Heart right ventricle (tissue), 16 donors: ENCODE data around the gene MTX2. TPM values are rescaled to one million over a fixed set of nuclear protein-coding genes. Genes with fewer than 3 reads are reported as not detected.
"Not testable (repeated sequence)": the region's sequence is repeated elsewhere in the genome, so short reads cannot be mapped to it uniquely, and the experiment has no call there.

ENCODE experiments used
- ATAC-seq, 8 donors: fragments of 200-7000 bp; cut with Tn5 transposase; one replicate each; pipeline ENCODE4 v1.9.1; 2020; ENCODE audit warnings: mild to moderate bottlenecking in 8 of 8, moderate library complexity in 8 of 8, moderate number of reproducible peaks in 1 of 8
- DNase-seq, 2 donors: peaks; one replicate each; pipeline ENCODE4 v3.0.0-alpha.2; 2020
- H3K27ac ChIP-seq, 10 donors: fragments of 200-600 bp; sonication (generic) in 2 of 10; one replicate each; pipeline versions ENCODE4 v1.5.0 to v1.8.0; 2020 to 2022; ENCODE audit warnings: mild to moderate bottlenecking in 3 of 10
- H3K27me3 ChIP-seq, 7 donors: fragments of 200-600 bp; one replicate each; pipeline ENCODE4 v1.8.0; 2021 to 2022; ENCODE audit warnings: mild to moderate bottlenecking in 2 of 7
- H3K36me3 ChIP-seq, 9 donors: fragments of 200-600 bp; sonication (generic) in 1 of 9; one replicate each; pipeline versions ENCODE4 v1.5.0 to v1.8.0; 2020 to 2022; ENCODE audit warnings: mild to moderate bottlenecking in 2 of 9
- H3K4me1 ChIP-seq, 9 donors: fragments of 200-600 bp; sonication (generic) in 1 of 9; one replicate each; pipeline versions ENCODE4 v1.5.0 to v1.8.0; 2020 to 2022; ENCODE audit warnings: mild to moderate bottlenecking in 4 of 9
- H3K4me3 ChIP-seq, 10 donors: fragments of 200-600 bp; sonication (generic) in 2 of 10; one replicate each; pipeline versions ENCODE4 v1.5.0 to v1.8.0; 2020 to 2022; ENCODE audit warnings: mild to moderate bottlenecking in 7 of 10, moderate library complexity in 2 of 10
- H3K9me3 ChIP-seq, 11 donors: fragments of 200-600 bp in 10 of 11; sonication (generic) in 2 of 11; one replicate each; pipeline versions ENCODE4 v1.5.0 to v1.8.0; 2013 to 2022; ENCODE audit warnings: mild to moderate bottlenecking in 2 of 11, control low read depth in 1 of 11, moderate library complexity in 1 of 11
- WGBS, 2 donors: extraction: QIAGEN DNeasy Blood & Tissue Kit; methylation state at CpG; one replicate each; pipeline ENCODE4 v1.1.7; 2013; ENCODE audit warnings: inconsistent platforms in 1 of 2; 5-methylcytosine and 5-hydroxymethylcytosine counted together
- intact Hi-C, 10 donors: fragments of 100-400 bp; cut with DNase I; formaldehyde crosslinking; loops; one replicate each; pipeline versions ENCODE4 v1.11.1 to v1.14.2; 2022
- polyA plus RNA-seq, 2 donors: library from polyadenylated mRNA; stranded (reverse); fragments of 200-250 nt; gene quantifications; one replicate each; pipeline ENCODE4 v1.2.3, GENCODE V29; 2013
- total RNA-seq, 10 donors: library from RNA; stranded (reverse); fragmentation: NEBNext Ultra II Directional in 3 of 10; extraction: Animal tissue kit (Norgen Biotek cat#: 25700) in 3 of 10; gene quantifications; one replicate each; pipeline versions ENCODE4 v1.2.1 to v1.2.4, GENCODE V29; 2021 to 2023
- TF ChIP-seq, protein P1 (sequence below), 9 donors: fragments of 200-600 bp; sonication (generic) in 2 of 9; IDR thresholded peaks; one replicate each; pipeline versions ENCODE4 v1.5.0 to v1.8.0; 2021 to 2022; ENCODE audit warnings: antibody characterized with exemption in 9 of 9, mild to moderate bottlenecking in 5 of 9, moderate library complexity in 1 of 9
- donor health status: Arrhythmogenic right ventricular cardiomyopathy.
- donor health status: ischemic (EF 13 %, LVEDD 7.1; RV severe dilation, severe dysfunction).
- donor health status: healthy with polysubstance abuse.
- donor health status: DM: no; HTN: yes; CAD: no.
- donor health status: DM: no; HTN: no; CAD: no.
- donor health status: ischemic (EF 25% LVEDD 6.9; RV normal size, moderate dysfunction).
- donor health status: ischemic (EF 25% LVEDD 5.7; RV mildly dilated, moderate dysfunction).
- donor health status: healthy.
- donor health status: DM: yes; HTN: yes; CAD: no.
- donor health status: Ischemic cardiomyopathy.
- donor health status: ischemic (EF 35%, LVEDD 5.7; RV mildly dilated, moderate dysfunction).
- donor health status: nonischemic (EF 11% LVEDD 7.7; RV severe dilation, severe dysfunction).
- donor health status: DM: yes; HTN: yes; CAD: no.
- donor health status: PGD.
- donor health status: ischemic (EF 29% LVEDD 5.4; RV normal size, mild dysfunction).
- donor health status: nonischemic (EF 23%, LVEDD 6.1; RV moderate dilation, normal function).

Gene MTX2
- total and polyA plus RNA-seq, 12 donors: 37.3 to 65.2 (median 48.8) TPM

DNA sequence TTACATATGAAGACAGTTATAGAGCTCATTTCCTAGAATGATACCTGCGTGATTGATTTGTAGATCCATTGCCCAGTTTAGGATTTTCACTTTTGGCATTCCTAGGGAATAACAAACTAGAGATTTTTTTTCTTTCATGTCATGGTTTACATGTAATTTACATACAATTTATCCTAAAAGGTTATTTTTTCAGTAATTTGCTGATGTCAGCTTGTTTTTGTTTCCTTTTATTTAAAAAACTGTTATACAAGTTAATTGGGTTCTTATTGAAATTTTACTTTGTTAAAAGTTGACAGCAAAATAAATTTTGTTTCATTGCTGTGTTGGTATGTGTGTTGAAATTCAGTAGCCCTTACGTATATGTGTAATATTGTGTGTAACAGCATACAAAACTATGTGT, 23.4 kb downstream of the MTX2 start:
- H3K4me3 ChIP-seq: no peak overlapping the region
- TF ChIP-seq, protein P1, sequence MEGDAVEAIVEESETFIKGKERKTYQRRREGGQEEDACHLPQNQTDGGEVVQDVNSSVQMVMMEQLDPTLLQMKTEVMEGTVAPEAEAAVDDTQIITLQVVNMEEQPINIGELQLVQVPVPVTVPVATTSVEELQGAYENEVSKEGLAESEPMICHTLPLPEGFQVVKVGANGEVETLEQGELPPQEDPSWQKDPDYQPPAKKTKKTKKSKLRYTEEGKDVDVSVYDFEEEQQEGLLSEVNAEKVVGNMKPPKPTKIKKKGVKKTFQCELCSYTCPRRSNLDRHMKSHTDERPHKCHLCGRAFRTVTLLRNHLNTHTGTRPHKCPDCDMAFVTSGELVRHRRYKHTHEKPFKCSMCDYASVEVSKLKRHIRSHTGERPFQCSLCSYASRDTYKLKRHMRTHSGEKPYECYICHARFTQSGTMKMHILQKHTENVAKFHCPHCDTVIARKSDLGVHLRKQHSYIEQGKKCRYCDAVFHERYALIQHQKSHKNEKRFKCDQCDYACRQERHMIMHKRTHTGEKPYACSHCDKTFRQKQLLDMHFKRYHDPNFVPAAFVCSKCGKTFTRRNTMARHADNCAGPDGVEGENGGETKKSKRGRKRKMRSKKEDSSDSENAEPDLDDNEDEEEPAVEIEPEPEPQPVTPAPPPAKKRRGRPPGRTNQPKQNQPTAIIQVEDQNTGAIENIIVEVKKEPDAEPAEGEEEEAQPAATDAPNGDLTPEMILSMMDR (IDR thresholded peaks at IDR 0.05): no peak
- no peak overlapping the region for H3K27ac ChIP-seq
- 95% methylated on average over 2 of the region's 2 CpGs for WGBS, 2 donors
- no peaks in the 10 kb centered on the region for H3K9me3 ChIP-seq
- intact Hi-C loops: no loop called here
- no peaks in the 10 kb centered on the region for H3K27me3 ChIP-seq
- DNase-seq (no peak), ATAC-seq (no peak)
- H3K4me1 ChIP-seq: peaks cover 0 to 35% (median 17%) of the 10 kb centered on the region in 9 donors
- H3K36me3 ChIP-seq: peaks cover 0 to under 1% (median 0%) of the 10 kb centered on the region in 9 donors

DNA sequence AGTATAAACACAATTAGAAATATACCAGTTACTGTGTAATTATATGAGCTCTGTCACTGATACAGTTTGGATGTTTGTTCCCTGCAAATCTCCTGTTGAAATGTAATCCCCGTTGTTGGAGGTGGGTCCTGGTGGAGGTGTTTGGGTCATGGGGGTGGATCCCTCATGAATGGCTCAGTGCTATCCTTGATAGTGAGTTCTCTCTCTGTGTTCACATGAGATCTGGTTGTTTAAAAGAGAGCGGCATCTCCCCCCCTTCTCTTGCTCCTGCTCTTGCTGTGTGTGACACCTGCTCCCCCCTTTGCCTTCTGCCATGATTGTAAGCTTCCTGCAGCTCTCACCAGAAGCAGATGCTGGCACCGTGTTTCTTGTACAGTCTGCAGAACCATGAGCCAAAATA, 24.1 kb downstream of the MTX2 start:
- 77 to 82% methylated on average over 3 of the region's 3 CpGs for WGBS, 2 donors
- intact Hi-C loops: no loop called here
- ATAC-seq: no peak
- H3K27ac ChIP-seq: no peak overlapping the region
- DNase-seq: no peak
- no peaks in the 10 kb centered on the region for H3K27me3 ChIP-seq
- TF ChIP-seq, protein P1 (IDR thresholded peaks at IDR 0.05): no peak
- H3K4me1 ChIP-seq: peaks cover 0 to 35% (median 17%) of the 10 kb centered on the region in 9 donors
- no peaks in the 10 kb centered on the region for H3K9me3 ChIP-seq
- H3K4me3 ChIP-seq: no peak overlapping the region
- H3K36me3 ChIP-seq: peaks cover 0 to 8% (median 0%) of the 10 kb centered on the region in 9 donors

DNA sequence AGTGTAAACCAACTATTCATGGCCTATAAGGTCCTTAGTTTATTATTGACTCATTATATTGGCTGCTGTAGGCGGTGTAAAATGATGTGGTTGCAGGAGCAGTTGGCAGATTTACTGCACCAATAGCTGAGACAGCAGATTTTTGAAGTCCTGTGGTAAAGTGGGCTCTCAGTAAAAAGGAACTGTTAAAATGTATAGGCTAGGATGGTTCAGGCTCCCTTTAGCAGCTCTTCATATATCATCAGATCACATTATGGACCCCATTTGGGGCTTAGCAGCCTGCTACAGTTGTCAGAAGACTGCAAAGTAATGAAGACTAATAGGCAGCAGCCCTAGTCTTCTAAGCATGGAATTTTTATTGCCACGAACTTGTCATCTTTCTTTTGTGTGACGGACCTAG, 27.8 kb downstream of the MTX2 start:
- intact Hi-C loops: no loop called here
- Histone ChIP-seq H3K9me3 (no peaks in the 10 kb centered on the region), H3K27ac (no peak overlapping the region), H3K27me3 (no peaks in the 10 kb centered on the region), H3K36me3 (peaks cover 0 to 22% (median 0%) of the 10 kb centered on the region in 9 donors), H3K4me3 (no peak overlapping the region), H3K4me1 (peaks cover 0 to 22% (median 6%) of the 10 kb centered on the region in 9 donors)
- 88 to 89% methylated on average over 3 of the region's 3 CpGs for WGBS, 2 donors
- TF ChIP-seq, protein P1 (IDR thresholded peaks at IDR 0.05): no peak
- DNase-seq: no peak
- no peak for ATAC-seq

- no peak overlapping the region for H3K27ac ChIP-seq
Observed at GRCh38 chr2:176297737-176298136, 28.5 kb downstream of the MTX2 start.

DNA sequence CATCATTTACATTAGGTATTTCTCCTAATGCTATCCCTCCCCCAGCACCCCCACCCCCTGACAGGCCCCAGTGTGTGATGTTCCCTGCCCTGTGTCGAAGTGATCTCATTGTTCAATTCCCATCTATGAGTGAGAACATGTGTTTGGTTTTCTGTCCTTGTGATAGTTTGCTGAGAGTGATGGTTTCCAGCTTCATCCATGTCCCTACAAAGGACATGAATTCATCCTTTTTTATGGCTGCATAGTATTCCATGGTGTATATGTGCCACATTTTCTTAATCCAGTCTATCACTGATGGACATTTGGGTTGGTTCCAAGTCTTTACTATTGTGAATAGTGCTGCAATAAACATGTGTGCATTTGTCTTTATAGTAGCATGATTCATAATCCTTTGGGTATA, 36.8 kb downstream of the MTX2 start:
- H3K9me3 ChIP-seq, H3K4me1 ChIP-seq, DNase-seq, H3K4me3 ChIP-seq, H3K27ac ChIP-seq, intact Hi-C loops, ATAC-seq, H3K27me3 ChIP-seq: not testable (repeated sequence)
- peaks cover 0 to 28% (median 0%) of the 10 kb centered on the region in 9 donors for H3K36me3 ChIP-seq
- 96 to 98% methylated on average over 1 of the region's 1 CpG for WGBS, 2 donors

More at GRCh38 chr2:176297737-176298136, 28.5 kb downstream of the MTX2 start:
- H3K27me3 ChIP-seq: no peaks in the 10 kb centered on the region
- DNase-seq (no peak), ATAC-seq (no peak)
- H3K4me3 ChIP-seq: no peak overlapping the region
- 98 to 100% methylated on average over 1 of the region's 1 CpG for WGBS, 2 donors
- intact Hi-C loops: no loop called here
- TF ChIP-seq, protein P1 (IDR thresholded peaks at IDR 0.05): no peak
- H3K4me1 ChIP-seq: peaks cover 0 to 15% (median 6%) of the 10 kb centered on the region in 9 donors
- peaks cover 0 to 22% (median 0%) of the 10 kb centered on the region in 9 donors for H3K36me3 ChIP-seq
- H3K9me3 ChIP-seq: no peaks in the 10 kb centered on the region
